HG02981 (cell line): Measurements from ENCODE around the gene ZNRF3.

ENCODE experiments used
- ATAC-seq: cut with Tn5 transposase; IDR thresholded peaks from one replicate; pipeline ENCODE4 v1.9.1; 2021; ENCODE audit warnings: mild to moderate bottlenecking, moderate library complexity; ENCODE audit not compliant: unreplicated experiment

The ZNRF3 gene

DNA sequence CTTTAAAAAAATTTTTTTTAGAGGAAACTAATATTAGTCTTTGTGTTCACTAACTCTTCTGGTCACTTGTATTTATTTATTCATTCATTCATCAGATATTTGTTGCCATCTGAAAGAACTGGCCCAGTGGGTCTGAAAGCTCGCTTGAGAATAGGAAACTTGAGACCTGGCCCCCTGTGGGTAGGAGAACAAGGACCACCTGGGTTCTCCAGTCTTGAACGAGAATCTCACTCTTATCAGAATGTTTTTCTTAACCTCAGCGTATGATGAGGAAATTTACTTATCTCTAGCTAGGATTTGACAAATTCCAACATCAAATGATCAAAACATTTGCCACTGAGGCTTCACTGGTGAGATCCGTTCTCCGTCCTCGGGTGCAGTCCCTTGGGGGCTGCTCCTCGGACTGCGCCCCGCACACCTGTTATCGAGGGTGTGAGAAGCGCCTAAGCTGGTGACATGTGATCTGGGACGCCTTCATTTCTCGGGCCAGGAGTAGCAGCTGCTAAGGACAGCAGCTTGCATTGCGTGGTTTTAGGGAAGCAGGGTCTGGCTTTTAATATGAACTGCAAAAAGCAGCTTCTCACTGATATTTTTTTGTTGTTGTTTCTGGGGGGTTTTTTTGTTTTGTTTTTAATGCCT, 171.9 kb downstream of the ZNRF3 start:
- no peak for ATAC-seq

DNA sequence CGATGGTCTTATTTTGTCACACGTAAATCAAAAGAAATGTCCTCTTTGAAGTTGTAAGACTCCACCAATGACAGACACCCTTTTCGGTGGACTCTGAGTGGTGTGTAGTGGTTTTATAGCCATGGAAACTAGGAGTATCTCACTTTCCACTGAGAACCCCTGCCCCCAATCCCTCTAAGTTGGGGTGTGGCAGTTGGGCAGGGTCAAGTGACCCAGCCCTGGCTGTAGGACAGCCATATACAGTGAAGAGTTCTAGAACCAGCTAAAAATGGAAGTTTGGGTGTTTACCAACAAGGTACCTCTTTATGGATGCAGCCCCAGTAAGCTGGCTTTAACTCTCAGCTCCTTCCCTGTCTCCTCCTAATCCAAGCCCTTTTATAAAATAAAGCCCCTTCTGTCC, 173.1 kb downstream of the ZNRF3 start:
- no peak for ATAC-seq

DNA sequence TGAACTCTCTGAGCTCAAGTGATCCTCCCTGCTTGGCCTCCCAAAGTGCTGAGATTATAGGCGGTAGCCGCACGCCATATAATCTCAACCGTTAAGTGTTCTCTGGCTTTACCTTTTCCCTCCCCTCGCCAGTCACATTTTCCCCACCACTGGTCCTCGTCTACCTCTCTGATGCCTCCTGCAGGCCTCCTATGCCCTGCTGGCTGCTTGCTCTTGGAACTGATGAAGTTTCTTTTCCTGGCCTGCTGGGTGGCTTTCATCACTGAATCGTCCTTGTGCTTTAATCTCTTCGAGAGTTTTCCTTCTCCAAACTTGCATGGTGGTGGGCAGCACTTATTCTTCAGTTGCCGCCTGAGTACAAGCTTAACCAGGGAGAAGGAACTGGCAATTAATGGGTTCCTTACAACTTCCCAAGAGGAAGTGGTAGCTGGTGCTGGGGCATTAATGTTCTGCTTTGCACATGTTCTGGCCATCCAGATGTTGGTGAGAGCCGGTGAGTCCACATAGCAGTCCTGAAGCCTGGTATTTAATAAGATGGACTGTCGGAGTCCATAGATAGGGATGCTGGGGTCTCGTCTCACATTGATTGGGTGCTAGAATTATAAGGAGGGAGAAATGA, 177.0 kb downstream of the ZNRF3 start:
- no peak for ATAC-seq

DNA sequence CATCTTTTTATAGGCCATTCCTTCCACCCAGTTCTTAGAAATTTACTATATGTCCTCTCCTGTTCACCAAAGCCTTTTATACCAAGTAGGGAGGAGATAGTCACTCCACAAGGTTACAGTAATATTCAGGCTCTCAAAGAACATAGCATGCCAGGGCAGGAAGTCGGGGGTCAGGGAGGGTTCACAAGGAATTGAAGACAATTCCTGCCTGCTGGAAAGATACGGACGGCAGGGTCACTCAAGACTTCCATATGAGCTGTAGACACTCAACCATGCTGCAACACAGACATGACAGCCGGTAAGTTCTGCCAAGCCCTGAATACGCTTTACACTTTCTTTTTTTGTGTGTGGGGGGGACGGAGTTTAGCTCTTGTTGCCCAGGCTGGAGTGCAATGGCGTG, 177.6 kb downstream of the ZNRF3 start:
- no peak for ATAC-seq

DNA sequence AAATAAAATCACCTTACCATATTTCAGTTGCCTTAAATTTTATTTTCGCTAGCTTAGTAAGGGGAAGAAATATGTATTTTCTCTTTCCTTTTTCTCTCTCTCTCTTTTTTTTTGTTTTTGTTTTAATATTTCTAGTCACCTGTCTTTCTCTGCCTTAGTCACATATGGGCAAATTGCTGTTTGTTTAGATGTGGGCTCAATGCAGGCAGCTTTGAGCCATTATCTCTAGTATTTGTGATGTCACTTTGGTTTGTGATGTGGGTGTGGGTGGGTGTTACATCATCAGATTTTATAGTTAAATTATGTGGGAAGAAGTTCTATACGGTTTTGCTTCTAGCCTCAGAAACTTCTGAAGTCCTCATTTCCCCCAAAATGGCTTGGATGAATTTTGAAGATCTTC, 178.4 kb downstream of the ZNRF3 start, which contains the start of gene C22orf31:
TSS of gene C22orf31 (minus strand) at position 59 of the 400 bp plus-strand sequence. CDS start at position 20, 39 bp downstream.
- ATAC-seq: no peak

DNA sequence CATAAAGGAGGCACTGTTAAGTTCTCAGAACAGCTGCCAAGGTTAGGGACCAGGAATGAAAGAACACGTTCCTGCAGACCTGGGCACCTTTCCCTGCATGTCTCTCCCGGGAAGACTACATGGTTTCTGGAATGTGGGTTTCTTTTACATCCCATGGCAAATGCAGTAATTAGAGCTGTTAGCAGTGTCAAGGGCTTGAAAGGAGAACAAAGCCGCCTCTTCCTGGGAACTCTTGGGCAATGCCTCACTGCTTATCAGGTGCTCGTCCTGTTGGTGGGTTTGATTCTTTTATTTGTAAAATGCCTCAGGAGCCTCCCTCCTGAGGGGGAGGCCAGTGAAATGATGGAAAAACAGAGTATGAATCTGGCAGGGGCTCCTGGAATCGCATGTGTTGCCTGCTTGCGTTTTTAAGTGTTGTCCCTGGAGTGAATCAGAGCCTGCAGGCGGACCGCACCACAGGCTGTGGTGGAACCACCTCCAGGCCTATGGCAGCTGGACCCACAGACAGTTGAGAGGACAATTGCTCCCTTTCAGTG, 179.0 kb downstream of the ZNRF3 start:
- no peak for ATAC-seq

DNA sequence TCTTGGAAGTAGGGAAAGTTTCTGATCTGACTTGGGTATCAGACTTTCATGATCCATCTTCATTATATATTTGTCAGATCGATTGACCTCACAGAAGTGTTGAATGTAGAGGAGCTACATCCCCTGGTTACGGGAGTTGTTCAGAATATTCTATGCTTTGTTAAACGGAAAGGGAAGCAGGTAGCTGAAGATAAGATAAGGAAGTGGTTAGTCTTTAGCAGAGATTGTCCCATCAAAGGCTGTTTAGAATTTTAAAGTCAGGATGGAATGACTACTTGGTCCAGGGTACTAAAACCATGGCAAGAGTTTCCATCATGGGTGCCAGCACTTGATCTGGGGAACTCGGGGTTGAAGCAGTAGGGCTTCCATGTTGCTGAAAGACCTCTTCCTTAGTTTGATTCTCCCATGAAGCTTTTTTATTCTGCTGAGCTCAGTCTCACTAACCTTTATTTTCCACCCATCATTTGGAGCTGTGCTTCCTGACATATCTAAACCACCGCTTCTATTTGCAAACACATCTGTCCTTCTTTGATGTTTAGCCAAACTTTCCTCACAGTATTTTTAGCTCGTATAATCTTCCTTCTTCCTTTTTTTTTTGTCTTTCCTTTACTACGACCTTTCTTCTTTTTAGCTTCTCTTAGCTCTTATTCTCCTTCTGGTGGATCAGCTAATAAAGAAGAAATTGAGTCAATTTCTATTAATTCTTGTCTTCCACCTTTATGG, 182.3 kb downstream of the ZNRF3 start:
- no peak for ATAC-seq

DNA sequence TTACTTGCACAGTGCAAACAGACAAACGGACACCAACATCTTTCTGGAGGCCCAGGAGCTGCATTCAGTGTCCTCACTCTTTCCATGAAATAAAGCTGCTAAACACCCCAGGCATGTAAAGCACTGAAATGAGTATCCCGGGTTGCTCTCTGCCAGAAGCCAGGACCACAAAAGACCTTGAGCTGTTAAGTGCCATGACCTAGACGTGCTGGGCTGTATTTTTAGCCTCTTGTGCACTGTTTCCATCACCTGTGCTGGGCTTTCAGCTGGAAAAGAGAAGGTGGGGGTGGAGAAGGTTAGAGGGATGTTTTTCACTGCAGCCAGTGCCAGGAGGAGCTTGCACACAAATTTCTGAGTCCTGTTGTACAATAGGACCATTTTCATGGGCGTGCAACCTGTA, 186.1 kb downstream of the ZNRF3 start:
- no peak for ATAC-seq

DNA sequence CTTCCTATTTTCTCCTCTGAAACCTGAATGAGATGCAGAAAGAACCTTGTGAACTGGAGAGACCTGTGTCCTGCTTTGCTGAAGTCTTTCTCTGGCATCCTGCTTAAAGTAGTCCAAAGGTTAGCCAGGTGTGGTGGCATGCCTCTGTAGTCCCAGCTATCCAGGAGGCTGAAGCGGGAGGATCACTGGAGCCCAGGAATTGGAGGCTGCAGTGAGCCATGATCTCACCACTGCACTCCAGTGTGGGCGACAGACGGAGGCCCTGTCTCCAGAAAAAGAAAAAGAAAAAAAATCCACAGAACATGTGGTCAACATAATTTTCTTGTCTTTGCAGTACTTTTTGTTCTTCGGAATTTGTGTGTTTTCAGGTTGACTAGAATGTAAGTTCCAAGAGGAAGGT, 187.1 kb downstream of the ZNRF3 start:
- no peak for ATAC-seq

DNA sequence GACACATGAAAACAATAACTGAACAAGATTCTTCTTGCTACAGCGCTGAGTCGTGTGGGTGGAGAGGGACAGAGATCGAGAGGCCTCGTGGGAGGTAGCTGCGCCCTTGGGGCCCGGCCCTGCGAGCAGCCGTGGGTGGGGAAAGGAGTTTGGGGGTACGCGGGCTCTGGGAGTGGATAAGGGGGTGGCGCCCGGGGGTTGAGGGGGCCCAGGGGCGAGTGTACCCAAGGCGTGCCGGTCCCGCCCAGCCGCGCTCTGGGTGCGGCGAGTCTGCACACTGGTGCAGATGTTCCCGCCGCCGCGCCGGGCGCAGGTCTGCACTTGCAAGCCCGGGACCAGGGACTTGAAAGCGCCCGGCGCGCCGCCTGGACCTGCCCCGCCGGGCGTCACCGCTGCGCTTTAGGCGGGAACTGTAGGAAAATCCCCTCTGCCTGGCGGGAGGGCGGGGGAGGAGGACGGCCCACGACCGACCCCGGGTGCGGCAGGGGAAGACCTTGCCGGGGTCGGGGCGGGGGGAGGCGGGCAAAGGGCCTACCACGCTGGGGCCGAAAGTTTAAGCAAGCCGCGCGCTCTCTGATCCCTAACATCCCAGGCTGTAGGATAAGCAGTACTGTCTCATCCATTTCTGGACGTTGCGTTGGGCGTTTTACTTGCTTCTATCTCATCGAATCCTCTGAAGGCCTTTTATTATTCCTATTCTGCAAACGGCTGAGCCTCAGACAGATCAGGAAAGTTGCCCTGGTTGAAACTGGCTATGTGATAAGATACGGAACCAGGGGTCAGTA, 188.1 kb downstream of the ZNRF3 start:
- ATAC-seq: no peak

DNA sequence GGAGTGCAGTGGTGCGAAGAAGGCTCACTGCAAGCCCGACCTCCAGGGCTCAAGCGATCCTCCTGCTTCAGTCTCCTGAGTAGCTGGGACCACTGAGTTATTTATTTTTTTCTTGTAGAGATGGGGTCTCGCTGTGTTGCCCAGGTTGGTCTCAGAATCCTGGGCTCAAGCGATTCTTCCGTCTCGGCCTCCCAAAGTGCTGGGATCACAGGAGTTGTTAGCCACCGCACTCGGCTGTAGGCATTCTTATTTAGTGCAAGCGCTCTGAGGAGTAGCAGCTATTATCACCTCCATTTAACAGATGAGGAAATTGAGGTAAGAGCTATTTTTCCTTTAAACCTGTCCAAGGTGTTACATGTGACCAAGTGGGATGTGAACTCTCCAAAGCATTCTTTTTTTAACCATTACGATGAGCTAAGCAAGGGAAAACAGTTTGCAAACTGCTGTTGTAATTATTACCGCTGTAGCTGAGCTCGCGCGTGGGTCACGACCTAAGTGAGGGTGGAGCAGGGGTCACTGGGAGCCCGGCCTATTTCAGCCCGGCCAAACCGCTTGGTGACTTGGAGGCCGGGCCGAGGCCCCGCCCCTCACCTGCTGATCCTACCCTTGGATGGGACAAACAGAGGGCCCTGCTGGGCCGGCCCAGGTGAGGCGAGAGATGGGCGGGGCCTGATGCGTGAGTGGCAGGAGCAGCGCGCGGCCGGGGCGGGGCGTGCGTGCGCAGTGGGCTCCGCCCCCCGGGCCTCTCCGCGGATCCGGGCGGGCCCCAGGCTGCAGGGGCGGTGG, 189.0 kb downstream of the ZNRF3 start:
- ATAC-seq: peak; percentile 83

DNA sequence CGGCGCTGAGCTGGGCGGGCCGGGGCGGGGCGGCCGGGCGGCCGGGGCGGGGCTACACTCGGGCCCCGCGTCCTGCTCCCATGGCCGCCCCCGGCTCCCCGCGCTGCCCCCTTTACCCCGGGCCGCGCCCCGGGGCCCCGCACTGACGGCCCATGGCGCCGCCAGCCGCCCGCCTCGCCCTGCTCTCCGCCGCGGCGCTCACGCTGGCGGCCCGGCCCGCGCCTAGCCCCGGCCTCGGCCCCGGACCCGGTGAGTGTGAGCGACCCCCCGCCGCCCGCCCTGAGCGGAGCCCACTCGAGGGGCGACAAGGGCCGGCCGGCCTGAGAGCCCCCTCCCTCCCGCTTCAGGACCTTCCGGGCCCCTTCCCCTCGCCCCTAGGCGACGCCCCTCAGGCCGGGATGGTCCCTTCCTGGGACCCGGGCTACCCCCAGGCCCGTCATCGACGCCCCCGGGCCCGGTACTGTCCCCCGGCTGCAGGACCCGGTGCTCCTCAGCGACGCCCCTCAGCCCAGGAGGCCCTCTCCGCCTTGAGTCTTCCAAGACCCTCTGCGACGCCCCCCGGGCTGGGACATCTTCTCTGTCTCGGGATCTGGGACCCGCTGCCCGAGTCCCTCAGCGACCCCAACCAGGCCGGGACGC, 189.7 kb downstream of the ZNRF3 start, which contains the start of gene KREMEN1:
TSS of gene KREMEN1 (plus strand) at position 57 of the 639 bp plus-strand sequence. CDS start at position 153, 96 bp downstream.
- ATAC-seq: no peak

DNA sequence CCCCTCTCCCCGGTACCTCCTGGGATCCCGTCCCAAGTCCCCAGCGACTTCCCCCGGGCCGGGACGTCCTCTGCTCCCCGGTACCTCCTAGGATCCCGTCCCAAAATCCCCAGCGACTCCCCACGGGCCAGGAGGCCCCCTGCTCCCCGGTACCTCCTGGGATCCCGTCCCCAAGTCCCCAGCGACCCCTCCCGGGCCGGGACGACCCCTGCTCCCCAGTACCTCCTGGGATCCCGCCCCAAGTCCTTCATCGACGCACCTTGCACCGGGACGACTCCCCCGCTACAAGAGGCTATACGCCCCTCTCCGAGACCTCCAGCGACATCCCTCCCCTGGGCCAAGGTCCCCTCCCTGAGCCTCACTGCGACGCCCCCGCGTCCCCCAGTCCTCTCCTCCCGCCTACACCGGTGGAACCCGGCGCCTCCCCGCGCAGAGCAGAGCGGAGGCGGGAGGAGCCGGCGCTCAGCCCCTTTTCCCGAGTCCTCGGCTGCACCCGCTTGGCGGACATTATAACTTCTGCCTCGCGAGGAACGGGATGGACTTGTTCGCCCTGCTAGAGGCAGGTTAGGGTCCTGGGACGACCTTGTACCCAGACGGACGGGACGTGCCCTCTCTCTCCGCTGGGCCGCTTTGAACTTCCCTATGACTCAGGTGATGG, 190.4 kb downstream of the ZNRF3 start:
- ATAC-seq: no peak

DNA sequence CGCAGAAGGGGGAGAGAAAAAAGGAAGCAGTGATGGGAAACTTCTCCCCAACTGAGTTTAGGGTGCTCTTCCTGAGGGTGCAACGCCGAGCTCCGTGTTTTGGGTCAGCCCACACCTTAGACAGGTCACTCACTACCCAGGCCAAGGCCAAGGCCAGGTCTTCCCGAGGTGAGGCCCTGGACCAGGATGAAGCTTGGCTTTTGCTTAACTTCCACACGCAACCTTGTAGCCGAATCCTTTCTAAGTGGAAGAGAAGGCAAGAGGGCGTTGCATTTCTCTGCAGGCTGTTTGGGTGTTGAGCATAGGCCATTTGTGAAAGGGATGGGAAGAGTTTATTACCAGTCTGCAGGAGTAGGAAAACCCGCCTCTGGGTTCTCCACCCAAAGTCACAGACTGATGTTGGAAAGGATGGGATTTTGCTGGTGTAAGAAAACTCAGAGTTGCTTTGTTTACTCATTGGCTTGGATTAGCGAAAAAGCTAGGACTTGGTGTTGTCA, 191.0 kb downstream of the ZNRF3 start:
- no peak for ATAC-seq

DNA sequence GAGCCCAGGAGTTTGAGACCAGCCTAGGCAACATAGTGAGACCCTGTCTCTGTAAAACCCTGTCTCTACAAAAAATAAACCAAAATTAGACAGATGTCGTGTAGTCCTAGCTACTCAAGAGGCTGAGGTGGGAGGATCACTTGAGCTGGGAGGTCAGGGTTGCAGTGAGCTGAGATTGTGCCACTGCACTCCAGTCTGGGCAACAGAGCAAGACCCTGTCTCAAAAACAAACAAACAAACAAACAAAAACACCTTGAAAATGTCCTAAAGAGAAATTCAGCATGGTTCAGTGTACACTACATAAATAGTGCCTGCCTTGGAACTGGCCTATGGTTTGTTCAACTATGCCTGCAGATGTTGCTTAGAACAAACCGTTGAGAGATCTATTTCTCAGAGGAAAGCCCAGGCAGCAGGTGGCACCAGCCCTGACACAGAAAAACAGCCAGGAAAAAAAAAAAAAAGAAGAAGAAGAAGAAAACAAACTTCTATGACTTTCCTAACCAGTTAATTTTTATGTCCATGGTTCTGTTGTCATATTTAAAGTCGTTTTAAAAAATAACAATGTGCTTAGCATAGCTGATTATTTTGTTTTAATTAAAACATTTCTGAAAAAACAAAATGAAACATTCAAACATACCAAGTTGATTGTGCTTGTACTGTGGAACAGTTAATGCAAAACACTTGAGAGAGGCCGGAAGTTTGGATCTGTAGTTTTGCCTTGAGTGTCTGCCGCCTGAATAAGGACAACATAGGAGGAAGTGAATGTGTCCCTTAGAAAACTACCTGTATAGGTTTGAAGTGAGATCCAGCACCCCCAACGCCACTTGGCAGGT, 194.9 kb downstream of the ZNRF3 start:
- no peak for ATAC-seq

DNA sequence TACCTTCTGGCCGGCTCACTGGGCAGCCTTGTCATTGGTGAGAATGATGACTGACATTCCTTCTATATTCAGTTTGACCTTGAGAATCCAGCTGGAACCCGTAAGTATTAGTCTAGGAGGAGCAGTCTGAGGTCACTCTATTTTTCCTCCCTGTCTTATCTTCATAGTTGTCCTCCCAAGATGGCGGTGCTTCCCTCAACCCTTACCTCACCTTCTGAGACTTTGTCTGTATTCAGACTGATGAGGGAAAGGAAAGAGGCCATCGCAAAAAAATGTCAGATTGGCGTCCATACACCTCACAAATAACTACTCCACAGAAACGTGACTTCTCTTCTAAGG, 195.5 kb downstream of the ZNRF3 start:
- no peak for ATAC-seq

DNA sequence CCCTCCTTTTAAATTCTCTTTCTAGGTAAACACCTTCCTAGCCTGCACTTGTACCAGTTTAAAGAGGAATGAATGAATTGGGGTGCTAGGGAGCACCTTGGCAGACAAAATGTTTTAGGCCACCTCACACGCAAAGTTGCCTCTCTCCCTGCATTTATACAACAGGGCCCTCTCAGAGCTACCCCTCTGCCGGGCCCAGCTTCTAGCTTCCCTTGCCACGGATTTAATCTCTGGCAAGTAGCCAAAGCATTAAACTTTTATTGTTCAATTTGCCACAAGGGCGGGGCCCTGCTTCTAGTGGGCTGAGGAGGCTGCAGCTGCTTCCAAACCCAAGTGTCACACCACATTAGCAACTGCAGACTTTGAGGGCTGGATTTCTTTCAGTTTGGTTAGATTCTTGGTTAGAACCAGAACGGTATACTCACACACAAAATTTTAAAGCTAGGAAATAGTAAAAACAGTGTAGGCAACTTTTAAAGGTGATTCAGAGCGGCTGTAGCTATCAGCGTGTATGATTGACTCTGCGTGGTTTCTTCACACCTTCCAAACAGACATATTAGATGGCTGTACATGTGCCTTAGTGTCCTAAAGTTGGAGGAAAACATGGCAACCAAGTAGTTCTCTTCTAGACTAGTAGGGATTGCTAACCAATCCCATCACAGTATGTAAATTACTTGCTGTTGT, 196.0 kb downstream of the ZNRF3 start:
- ATAC-seq: no peak
